ENCODE measurements around the gene TTC12.

Gene TTC12

GRCh38 chr11:113369411-113369810, 55.0 kb downstream of the TTC12 start:
- DNase-seq (ENCODE audit: insufficient read length, low spot score), result no peak
- FAIRE-seq, result no peak

GRCh38 chr11:113370634-113371033, 56.3 kb downstream of the TTC12 start:
- DNase-seq (ENCODE audit: insufficient read length, low spot score) (no peak), FAIRE-seq (no peak)

GRCh38 chr11:113372309-113372708, 57.9 kb downstream of the TTC12 start:
- no peak for FAIRE-seq
- DNase-seq (ENCODE audit: insufficient read length, low spot score), result no peak

- FAIRE-seq, result no peak
Measured at GRCh38 chr11:113373306-113373705, 58.9 kb downstream of the TTC12 start.

GRCh38 chr11:113373981-113374560, 59.7 kb downstream of the TTC12 start:
- FAIRE-seq (no peak), DNase-seq (ENCODE audit: insufficient read length, low spot score) (no peak)

More at GRCh38 chr11:113373306-113373705, 58.9 kb downstream of the TTC12 start:
- DNase-seq (ENCODE audit: insufficient read length, low spot score), result no peak

DNA sequence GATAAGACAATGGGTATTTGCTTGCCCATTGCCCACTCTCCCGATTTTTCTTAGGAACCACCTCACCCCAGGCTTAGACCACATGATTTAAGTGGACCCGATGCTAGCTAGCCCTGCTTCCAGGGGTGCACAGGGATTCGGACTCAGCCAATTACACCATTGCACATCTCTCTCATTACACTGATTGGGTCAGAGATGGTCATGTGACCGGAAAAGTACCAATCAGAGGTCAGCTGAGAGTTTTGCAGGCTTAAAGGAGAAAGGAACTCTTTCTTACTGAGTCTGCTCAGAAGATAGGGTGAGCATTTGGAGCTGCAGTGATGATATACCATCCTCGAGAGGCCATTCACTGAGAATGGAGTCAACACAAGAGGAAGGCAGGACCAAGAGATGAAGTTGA, 61.0 kb downstream of the TTC12 start:
- no peak for FAIRE-seq
- no peak for DNase-seq (ENCODE audit: insufficient read length, low spot score)

- DNase-seq (ENCODE audit: insufficient read length, low spot score) (no peak), FAIRE-seq (no peak)
Measured at GRCh38 chr11:113376156-113376555, 61.8 kb downstream of the TTC12 start.

DNA sequence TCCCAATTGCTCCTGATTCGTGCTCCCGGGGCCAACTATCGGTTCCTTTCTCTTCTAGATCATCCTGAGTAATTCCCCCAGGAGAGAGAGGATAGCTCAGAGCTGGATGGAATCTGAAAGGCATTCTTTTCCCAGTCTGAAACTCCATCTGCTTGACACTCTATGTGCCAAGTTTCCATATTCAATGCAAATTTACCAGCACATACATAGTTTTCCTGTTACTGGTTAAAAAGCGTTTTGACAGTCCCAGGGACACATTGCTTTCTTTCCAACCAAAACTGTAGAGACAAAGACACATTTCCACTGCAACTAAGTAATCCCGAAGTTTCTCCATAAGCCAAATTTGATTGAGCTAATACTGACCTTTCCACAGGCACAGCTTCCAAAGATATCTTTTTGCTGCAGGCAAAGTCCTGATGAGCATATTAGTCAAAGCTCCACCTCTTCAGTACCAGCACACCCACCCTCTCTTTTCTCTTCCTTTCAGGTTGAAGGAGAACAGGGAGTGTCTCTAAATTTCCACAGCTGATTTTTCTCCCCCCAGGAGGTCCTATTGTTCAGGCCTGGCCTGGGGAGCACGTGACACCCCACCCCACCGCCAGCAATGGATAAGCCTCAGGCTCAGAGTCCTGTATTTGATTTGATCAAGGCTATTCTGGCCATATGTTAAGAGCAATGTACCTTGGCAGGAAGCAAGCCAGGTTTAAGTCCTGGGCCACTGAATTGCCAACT, 63.5 kb downstream of the TTC12 start:
- FAIRE-seq (no peak), DNase-seq (ENCODE audit: insufficient read length, low spot score) (no peak)

- no peak for DNase-seq (ENCODE audit: insufficient read length, low spot score)
Measured at GRCh38 chr11:113378692-113379091, 64.3 kb downstream of the TTC12 start.

GRCh38 chr11:113382121-113382520, 67.7 kb downstream of the TTC12 start:
- FAIRE-seq (no peak), DNase-seq (ENCODE audit: insufficient read length, low spot score) (no peak)

More at GRCh38 chr11:113378692-113379091, 64.3 kb downstream of the TTC12 start:
- no peak for FAIRE-seq

- DNase-seq (ENCODE audit: insufficient read length, low spot score) (no peak), FAIRE-seq (no peak)
Measured at GRCh38 chr11:113384551-113384950, 70.2 kb downstream of the TTC12 start.

DNA sequence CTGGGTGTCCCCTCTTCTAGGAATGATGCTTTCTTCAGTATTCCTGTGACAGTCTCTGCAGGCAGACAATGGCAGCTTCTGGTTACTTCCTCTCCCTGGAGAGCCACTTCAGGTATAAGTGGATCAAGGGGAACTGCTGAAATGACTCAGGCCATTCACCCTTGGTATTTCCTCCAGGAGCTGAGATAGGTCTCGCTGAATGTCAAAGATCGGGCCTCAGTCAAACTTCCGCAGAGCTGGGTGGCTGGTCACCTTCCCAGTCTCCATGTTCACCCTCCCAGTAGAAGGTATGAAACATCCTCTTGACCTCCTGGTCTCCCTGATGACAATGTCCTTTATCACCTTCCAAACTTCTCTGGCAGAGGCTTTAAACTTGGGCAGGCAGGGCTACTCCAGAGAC, 71.4 kb downstream of the TTC12 start:
- no peak for FAIRE-seq
- DNase-seq (ENCODE audit: insufficient read length, low spot score), result no peak

- DNase-seq (ENCODE audit: insufficient read length, low spot score), result no peak
- no peak for FAIRE-seq
Measured at GRCh38 chr11:113386866-113387265, 72.5 kb downstream of the TTC12 start.

DNA sequence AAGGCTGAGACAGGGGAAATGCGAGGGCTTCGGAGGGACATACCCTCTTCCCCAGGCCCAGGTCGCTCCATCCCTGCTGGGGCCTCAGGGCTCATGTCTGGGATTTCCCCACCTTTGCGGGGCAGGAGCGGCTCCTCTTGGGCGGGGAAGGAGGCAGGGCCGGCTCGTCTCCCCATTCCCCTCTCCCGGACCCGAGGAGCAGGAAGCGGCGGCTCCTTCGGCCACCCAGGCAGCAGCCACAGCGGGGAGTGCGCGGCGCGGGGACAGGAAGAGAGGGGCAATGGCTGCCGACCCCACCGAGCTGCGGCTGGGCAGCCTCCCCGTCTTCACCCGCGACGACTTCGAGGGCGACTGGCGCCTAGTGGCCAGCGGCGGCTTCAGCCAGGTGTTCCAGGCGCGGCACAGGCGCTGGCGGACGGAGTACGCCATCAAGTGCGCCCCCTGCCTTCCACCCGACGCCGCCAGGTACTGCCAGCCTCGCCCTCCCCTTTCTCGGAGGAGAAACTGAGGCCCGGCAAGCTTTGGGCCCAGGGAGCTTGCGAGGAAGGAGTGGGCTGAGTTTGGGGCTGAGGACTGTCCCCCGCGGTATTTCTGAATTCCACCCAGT, 73.3 kb downstream of the TTC12 start, which contains the start of gene ANKK1:
ANKK1 (plus strand) TSS at position 175 of the 607 bp plus-strand sequence; CDS start at position 281, 106 bp downstream.
- DNase-seq (ENCODE audit: insufficient read length, low spot score), result no peak
- no peak for FAIRE-seq

- no peak for FAIRE-seq
Measured at GRCh38 chr11:113389272-113389671, 74.9 kb downstream of the TTC12 start.

GRCh38 chr11:113392236-113392921, 78.0 kb downstream of the TTC12 start:
- DNase-seq (ENCODE audit: insufficient read length, low spot score) (no peak), FAIRE-seq (no peak)

More at GRCh38 chr11:113389272-113389671, 74.9 kb downstream of the TTC12 start:
- no peak for DNase-seq (ENCODE audit: insufficient read length, low spot score)

DNA sequence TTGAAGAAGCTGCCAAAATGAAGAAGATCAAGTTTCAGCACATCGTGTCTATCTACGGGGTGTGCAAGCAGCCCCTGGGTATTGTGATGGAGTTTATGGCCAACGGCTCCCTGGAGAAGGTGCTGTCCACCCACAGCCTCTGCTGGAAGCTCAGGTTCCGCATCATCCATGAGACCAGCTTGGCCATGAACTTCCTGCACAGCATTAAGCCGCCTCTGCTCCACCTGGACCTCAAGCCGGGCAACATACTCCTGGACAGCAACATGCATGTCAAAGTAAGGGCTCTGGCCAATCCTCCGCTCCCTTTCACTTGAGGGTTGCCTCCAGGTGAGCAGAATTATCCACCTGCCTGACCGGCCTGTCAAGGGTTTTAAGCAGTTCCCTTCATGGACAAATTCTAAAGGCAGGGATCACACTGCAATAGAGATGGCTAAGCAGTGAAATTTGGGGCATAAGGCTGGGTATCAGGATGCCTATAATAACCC, 79.2 kb downstream of the TTC12 start:
- no peak for DNase-seq (ENCODE audit: insufficient read length, low spot score)
- FAIRE-seq, result no peak

- DNase-seq (ENCODE audit: insufficient read length, low spot score), result no peak
- FAIRE-seq, result no peak
Measured at GRCh38 chr11:113394919-113395318, 80.5 kb downstream of the TTC12 start.

GRCh38 chr11:113395782-113396336, 81.5 kb downstream of the TTC12 start:
- no peak for FAIRE-seq

DNA sequence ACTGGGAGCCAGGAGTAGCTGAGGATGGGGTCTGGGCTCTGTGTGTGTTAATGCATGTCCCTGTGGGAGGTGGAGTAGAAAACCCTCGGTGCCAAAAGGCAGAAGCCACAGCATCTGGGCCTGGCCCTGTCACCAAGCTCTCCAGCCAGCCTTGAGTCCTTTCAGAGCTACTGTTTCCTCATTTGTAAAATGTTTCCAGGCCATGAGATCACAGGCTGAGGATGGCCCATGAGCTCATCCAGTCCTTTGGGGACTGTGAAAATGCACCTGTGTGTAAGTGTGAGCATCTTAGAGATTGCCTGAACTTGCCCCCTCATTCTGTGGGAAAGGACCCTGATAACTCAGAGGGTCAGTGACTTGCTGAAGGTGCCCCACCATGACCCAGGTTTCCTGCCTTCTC, 82.3 kb downstream of the TTC12 start:
- FAIRE-seq (no peak), DNase-seq (ENCODE audit: insufficient read length, low spot score) (no peak)

More at GRCh38 chr11:113395782-113396336, 81.5 kb downstream of the TTC12 start:
- no peak for DNase-seq (ENCODE audit: insufficient read length, low spot score)

DNA sequence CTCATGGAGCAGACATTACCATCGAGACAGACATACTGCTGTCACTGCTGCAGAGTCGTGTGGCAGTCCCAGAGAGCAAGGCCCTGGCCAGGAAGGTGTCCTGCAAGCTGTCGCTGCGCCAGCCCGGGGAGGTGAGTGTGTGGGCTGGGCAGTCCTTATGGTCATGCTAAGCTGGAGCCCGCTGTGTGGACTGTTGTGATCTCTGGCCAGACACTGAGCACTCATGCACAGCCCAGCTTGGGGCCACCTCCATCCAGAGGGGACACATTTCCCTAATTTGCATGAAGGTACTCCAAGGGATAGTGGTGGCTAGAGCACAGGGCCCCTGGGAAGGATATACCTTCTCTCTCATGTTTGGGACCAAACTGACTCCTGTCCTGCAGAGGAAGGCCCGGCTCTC, 82.8 kb downstream of the TTC12 start:
- FAIRE-seq, result no peak
- no peak for DNase-seq (ENCODE audit: insufficient read length, low spot score)
